Ovary (tissue), 3 donors: ENCODE results near the gene CCNT2.

Experiments
- EP300 ChIP-seq: sonication (generic); formaldehyde crosslinking; IDR thresholded peaks from one replicate; pipeline ENCODE4 v1.6.1; 2017; ENCODE audit warnings: antibody characterized with exemption
- POLR2A ChIP-seq: fragments of 450-650 bp; IDR thresholded peaks from one replicate; pipeline ENCODE4 v1.6.1; 2017; ENCODE audit warnings: antibody characterized with exemption, mild to moderate bottlenecking, moderate library complexity
- TF ChIP-seq, protein P1 (sequence below), 3 donors: fragments of 450-650 bp in 2 of 3; fragments of 200-600 bp in 1 of 3; IDR thresholded peaks; one replicate each; pipeline versions ENCODE4 v1.5.1 to v1.8.0; 2016 to 2022; ENCODE audit warnings: antibody characterized with exemption in 3 of 3, mild to moderate bottlenecking in 1 of 3
- donor health status: DM: no; HTN: no; CAD: no.

DNA sequence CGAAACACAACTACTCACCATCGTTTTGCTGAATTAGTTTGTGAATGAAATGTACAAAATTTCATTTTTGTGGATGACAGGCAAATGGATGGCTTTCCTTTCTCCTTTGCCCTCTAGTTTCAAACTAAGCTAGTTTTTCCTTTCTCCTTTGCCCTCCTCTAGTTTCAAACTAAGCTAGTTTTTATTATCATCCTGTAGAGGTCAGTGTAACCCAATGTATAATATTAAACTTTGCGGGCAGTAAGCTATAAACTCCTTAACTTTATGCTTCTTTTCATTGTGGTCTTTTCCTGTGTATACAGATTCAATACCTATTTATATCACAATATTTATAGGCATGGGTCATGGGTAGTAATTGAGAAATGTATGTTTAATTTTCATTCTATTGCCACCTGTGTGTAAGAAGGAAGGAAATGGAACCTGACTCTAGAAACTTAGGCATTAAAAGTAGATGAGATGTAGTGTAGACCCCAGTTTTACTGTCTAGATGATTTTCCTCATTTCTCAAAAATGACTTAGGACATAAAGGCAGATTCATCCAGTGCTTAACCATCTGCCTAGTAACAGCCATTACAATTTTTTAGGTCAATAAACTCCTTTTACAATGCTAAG lies 70.5 kb downstream of the CCNT2 start:
- TF ChIP-seq POLR2A (no peak), EP300 (no peak)
- TF ChIP-seq, protein P1, sequence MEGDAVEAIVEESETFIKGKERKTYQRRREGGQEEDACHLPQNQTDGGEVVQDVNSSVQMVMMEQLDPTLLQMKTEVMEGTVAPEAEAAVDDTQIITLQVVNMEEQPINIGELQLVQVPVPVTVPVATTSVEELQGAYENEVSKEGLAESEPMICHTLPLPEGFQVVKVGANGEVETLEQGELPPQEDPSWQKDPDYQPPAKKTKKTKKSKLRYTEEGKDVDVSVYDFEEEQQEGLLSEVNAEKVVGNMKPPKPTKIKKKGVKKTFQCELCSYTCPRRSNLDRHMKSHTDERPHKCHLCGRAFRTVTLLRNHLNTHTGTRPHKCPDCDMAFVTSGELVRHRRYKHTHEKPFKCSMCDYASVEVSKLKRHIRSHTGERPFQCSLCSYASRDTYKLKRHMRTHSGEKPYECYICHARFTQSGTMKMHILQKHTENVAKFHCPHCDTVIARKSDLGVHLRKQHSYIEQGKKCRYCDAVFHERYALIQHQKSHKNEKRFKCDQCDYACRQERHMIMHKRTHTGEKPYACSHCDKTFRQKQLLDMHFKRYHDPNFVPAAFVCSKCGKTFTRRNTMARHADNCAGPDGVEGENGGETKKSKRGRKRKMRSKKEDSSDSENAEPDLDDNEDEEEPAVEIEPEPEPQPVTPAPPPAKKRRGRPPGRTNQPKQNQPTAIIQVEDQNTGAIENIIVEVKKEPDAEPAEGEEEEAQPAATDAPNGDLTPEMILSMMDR (IDR thresholded peaks at IDR 0.05) = peak in 1 of 3 donors; percentile 11
